A549 (cell line): ENCODE data around the gene NFIL3. TPM values are rescaled to one million over a fixed set of nuclear protein-coding genes. Genes with fewer than 3 reads are reported as not detected.

Source experiments
- ATAC-seq, 2 experiments: fragments of 200-7000 bp in 1 of 2; fragments of >200 bp in 1 of 2; cut with Nextera tagmentation in 1 of 2; cut with Tn5 transposase in 1 of 2; 3 replicates each; pipeline versions ENCODE4 v1.8.0 to v1.9.1; 2018 to 2020; ENCODE audit warnings: mild to moderate bottlenecking in 1 of 2, moderate library complexity in 1 of 2
- CTCF ChIA-PET: fragments of 300-600 bp; sonication (Branson Sonifier 250); formaldehyde crosslinking; extraction: SDS; loops from one replicate; lab custom pipeline; 2021; ENCODE audit warnings: antibody characterized with exemption, inconsistent platforms; lab: Yijun Ruan, JAX
- POLR2A ChIA-PET: fragments of 350-600 bp; formaldehyde crosslinking; extraction: SDS; loops from one replicate; lab custom pipeline; 2021; ENCODE audit warnings: antibody characterized with exemption, inconsistent platforms; lab: Yijun Ruan, JAX
- DNase-seq, 2 experiments: peaks; one replicate each; pipeline versions ENCODE4 v3.0.0 to v3.0.0-alpha.2; 2011 to 2016; ENCODE audit warnings: low read depth in 1 of 2, low spot score in 1 of 2
- FAIRE-seq: peaks from 2 replicates; lab custom pipeline; 2011; peaks lifted over from hg19 to GRCh38; lab: Jason Lieb, UNC
- H3K27ac ChIP-seq, 2 experiments: fragments of >200 bp; sonication (Bioruptor Twin); formaldehyde crosslinking; 3 replicates each; pipeline ENCODE4 v1.5.1; 2016 to 2017
- H3K4me1 ChIP-seq: fragments of >200 bp; sonication (Bioruptor Twin); formaldehyde crosslinking; 3 replicates; pipeline ENCODE4 v1.6.1; 2016
- H3K4me2 ChIP-seq: fragments of >200 bp; sonication (Bioruptor Twin); formaldehyde crosslinking; 3 replicates; pipeline ENCODE4 v1.6.1; 2016
- H3K4me3 ChIP-seq: fragments of >200 bp; sonication (Bioruptor Twin); formaldehyde crosslinking; 3 replicates; pipeline ENCODE4 v1.5.1; 2016
- H3K9me3 ChIP-seq: fragments of >200 bp; sonication (Bioruptor Twin); formaldehyde crosslinking; 3 replicates; pipeline ENCODE4 v1.6.1; 2016
- CBX8 ChIP-seq: fragments of 200-600 bp; sonication (generic); IDR thresholded peaks from 2 replicates; pipeline ENCODE4 v1.6.1; 2016
- CEBPB ChIP-seq, 2 experiments: fragments of >200 bp in 1 of 2; sonication (Bioruptor Twin) in 1 of 2; formaldehyde crosslinking in 1 of 2; IDR thresholded peaks; 2 replicates each; pipeline ENCODE4 v1.6.1; 2012 to 2016
- EHF ChIP-seq: fragments of 250-450 bp; sonication (Bioruptor Pico); IDR thresholded peaks from 2 replicates; pipeline ENCODE4 v1.5.0; 2020; ENCODE audit warnings: mild to moderate bottlenecking
- FOSB ChIP-seq: fragments of 250-450 bp; sonication (Bioruptor Pico); IDR thresholded peaks from 2 replicates; pipeline ENCODE4 v1.5.0; 2020; ENCODE audit warnings: mild to moderate bottlenecking, moderate library complexity
- GATA3 ChIP-seq: IDR thresholded peaks from 2 replicates; pipeline ENCODE4 v1.6.1; 2012; ENCODE audit warnings: borderline replicate concordance
- HOXB13 ChIP-seq: fragments of 250-450 bp; sonication (Bioruptor Pico); IDR thresholded peaks from 2 replicates; pipeline ENCODE4 v1.5.0; 2020; ENCODE audit warnings: low read depth, mild to moderate bottlenecking, moderate library complexity
- JUN ChIP-seq, 2 experiments: fragments of >200 bp; sonication (Bioruptor Twin); formaldehyde crosslinking; IDR thresholded peaks; 2 replicates in 1 of 2; 3 replicates in 1 of 2; pipeline ENCODE4 v1.6.1; 2016 to 2017
- KDM1A ChIP-seq: fragments of 200-600 bp; sonication (generic); IDR thresholded peaks from 2 replicates; pipeline ENCODE4 v1.6.1; 2016; ENCODE audit warnings: low read depth, mild to moderate bottlenecking
- KDM5A ChIP-seq: fragments of 200-600 bp; sonication (generic); IDR thresholded peaks from 2 replicates; pipeline ENCODE4 v1.6.1; 2016; ENCODE audit warnings: antibody characterized with exemption, mild to moderate bottlenecking
- MAZ ChIP-seq: fragments of 150-350 bp; IDR thresholded peaks from 2 replicates; pipeline ENCODE4 v1.6.1; 2014; ENCODE audit warnings: antibody characterized with exemption, low read depth, low read length, borderline replicate concordance
- NFE2L2 ChIP-seq: fragments of 150-350 bp; conservative IDR thresholded peaks from 2 replicates; pipeline ENCODE4 v1.6.1; 2014; ENCODE audit warnings: low read length
- NR3C1 ChIP-seq: fragments of >200 bp; sonication (Bioruptor Twin); formaldehyde crosslinking; IDR thresholded peaks from 3 replicates; pipeline ENCODE4 v1.6.1; 2017
- PBX3 ChIP-seq: IDR thresholded peaks from 2 replicates; pipeline ENCODE4 v1.6.1; 2012
- POLR2AphosphoS2 ChIP-seq: conservative IDR thresholded peaks from 2 replicates; pipeline ENCODE4 v1.6.1; 2012; ENCODE audit warnings: low read length, improper control_type of control experiment, inconsistent platforms
- RAD21 ChIP-seq, 2 experiments: fragments of >200 bp in 1 of 2; sonication (Bioruptor Twin) in 1 of 2; formaldehyde crosslinking in 1 of 2; IDR thresholded peaks in 1 of 2; conservative IDR thresholded peaks in 1 of 2; 2 replicates in 1 of 2; 3 replicates in 1 of 2; pipeline ENCODE4 v1.6.1; 2012 to 2018; ENCODE audit warnings: inconsistent platforms in 1 of 2
- REST ChIP-seq: fragments of 200-600 bp; sonication (generic); IDR thresholded peaks from 2 replicates; pipeline ENCODE4 v1.6.1; 2016; ENCODE audit warnings: antibody characterized with exemption, mild to moderate bottlenecking, moderate library complexity
- SREBF2 ChIP-seq: fragments of 450-650 bp; IDR thresholded peaks from 2 replicates; pipeline ENCODE4 v1.6.1; 2014; ENCODE audit warnings: mild to moderate bottlenecking, moderate library complexity
- TFCP2L1 ChIP-seq: fragments of 250-450 bp; sonication (Bioruptor Pico); IDR thresholded peaks from 2 replicates; pipeline ENCODE4 v1.5.0; 2021; ENCODE audit warnings: mild to moderate bottlenecking
- TP53 ChIP-seq: fragments of 250-450 bp; sonication (Bioruptor Pico); IDR thresholded peaks from 2 replicates; pipeline ENCODE4 v1.5.0; 2021; ENCODE audit warnings: mild to moderate bottlenecking, moderate library complexity
- ZC3H11A ChIP-seq: fragments of 450-650 bp; IDR thresholded peaks from 2 replicates; pipeline ENCODE4 v1.6.1; 2014; ENCODE audit warnings: antibody characterized with exemption, mild to moderate bottlenecking
- WGBS: methylation state at CpG from one replicate; pipeline ENCODE4 v1.1.6; 2017; ENCODE audit errors: missing lambda C conversion rate; 5-methylcytosine and 5-hydroxymethylcytosine counted together
- polyA plus RNA-seq, 4 experiments: library from polyadenylated mRNA; depleted of rRNA in 3 of 4; stranded (reverse); fragments of >200 nt; fragmentation: RNase III in 1 of 4; extraction: RNeasy Plus Mini Kit Qiagen cat#74134 plus additional on column Dnase treatment in 1 of 4; gene quantifications; 2 replicates in 3 of 4; 3 replicates in 1 of 4; pipeline ENCODE4 v1.2.3, GENCODE V29; 2011 to 2017
- TF ChIP-seq, protein P1 (sequence below): fragments of >200 bp; sonication (Bioruptor Twin); formaldehyde crosslinking; IDR thresholded peaks from 3 replicates; pipeline ENCODE4 v1.5.1; 2016
- TF ChIP-seq, protein P2 (sequence below): fragments of 150-350 bp; IDR thresholded peaks from 2 replicates; pipeline ENCODE4 v1.6.1; 2014; ENCODE audit warnings: low read depth, mild to moderate bottlenecking, low read length
- TF ChIP-seq, protein P3 (sequence below): IDR thresholded peaks from 2 replicates; pipeline ENCODE4 v1.6.1; 2012; ENCODE audit warnings: low read depth, borderline replicate concordance

The NFIL3 gene
- polyA plus RNA-seq, 2 of the 4 experiments (the other 2 are of a cell fraction), result 10.5 to 16.1 TPM

- TF ChIP-seq PBX3, result no peak
- TF ChIP-seq HOXB13 (CRISPR knock-in tag), result no peak
- TF ChIP-seq EHF, result no peak
- TF ChIP-seq CBX8, result no peak
- no peak for TF ChIP-seq NR3C1
- TF ChIP-seq, protein P1, sequence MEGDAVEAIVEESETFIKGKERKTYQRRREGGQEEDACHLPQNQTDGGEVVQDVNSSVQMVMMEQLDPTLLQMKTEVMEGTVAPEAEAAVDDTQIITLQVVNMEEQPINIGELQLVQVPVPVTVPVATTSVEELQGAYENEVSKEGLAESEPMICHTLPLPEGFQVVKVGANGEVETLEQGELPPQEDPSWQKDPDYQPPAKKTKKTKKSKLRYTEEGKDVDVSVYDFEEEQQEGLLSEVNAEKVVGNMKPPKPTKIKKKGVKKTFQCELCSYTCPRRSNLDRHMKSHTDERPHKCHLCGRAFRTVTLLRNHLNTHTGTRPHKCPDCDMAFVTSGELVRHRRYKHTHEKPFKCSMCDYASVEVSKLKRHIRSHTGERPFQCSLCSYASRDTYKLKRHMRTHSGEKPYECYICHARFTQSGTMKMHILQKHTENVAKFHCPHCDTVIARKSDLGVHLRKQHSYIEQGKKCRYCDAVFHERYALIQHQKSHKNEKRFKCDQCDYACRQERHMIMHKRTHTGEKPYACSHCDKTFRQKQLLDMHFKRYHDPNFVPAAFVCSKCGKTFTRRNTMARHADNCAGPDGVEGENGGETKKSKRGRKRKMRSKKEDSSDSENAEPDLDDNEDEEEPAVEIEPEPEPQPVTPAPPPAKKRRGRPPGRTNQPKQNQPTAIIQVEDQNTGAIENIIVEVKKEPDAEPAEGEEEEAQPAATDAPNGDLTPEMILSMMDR, result no peak
- no peak for TF ChIP-seq TP53
- TF ChIP-seq NFE2L2, result no peak
These were observed 40.1 kb downstream of the NFIL3 start (continued) for GRCh38 chr9:91383577-91383976.

DNA sequence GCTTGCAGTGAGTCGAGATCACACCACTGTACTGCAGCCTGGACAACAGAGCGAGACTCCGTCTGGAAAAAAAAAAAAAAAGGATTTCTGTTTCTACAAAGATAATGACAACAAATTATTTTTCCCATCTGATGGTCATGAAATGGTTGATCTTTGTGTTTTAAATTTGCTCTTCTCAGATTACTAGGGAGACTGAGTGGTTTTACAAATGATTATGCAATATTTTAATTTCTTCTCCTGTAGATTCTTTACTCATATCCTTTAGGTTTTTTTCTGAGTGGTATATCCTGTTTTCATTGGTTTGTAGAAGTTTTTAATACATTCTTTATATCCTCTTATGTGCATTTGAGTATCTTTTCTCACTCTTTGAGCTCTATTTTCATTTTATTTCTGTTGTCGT, 41.3 kb downstream of the NFIL3 start:
- FAIRE-seq (no peak), ATAC-seq (no peak), DNase-seq (no peak)
- WGBS, result 77% methylated on average over 4 of the region's 4 CpGs
- ChIA-PET CTCF (interaction anchor here (0.7 to 0.9 kb wide), 2 partner anchors 10 to 19 kb away, joined by 3 read pairs; no protein-coding TSS in a partner anchor), POLR2A (no interaction called here)
- no peak overlapping the region for H3K4me2 ChIP-seq
- H3K9me3 ChIP-seq, result no peaks in the 10 kb centered on the region
- no peak overlapping the region for H3K27ac ChIP-seq
- H3K4me3 ChIP-seq, result no peak overlapping the region
- no peaks in the 10 kb centered on the region for H3K4me1 ChIP-seq
- TF ChIP-seq, protein P2, sequence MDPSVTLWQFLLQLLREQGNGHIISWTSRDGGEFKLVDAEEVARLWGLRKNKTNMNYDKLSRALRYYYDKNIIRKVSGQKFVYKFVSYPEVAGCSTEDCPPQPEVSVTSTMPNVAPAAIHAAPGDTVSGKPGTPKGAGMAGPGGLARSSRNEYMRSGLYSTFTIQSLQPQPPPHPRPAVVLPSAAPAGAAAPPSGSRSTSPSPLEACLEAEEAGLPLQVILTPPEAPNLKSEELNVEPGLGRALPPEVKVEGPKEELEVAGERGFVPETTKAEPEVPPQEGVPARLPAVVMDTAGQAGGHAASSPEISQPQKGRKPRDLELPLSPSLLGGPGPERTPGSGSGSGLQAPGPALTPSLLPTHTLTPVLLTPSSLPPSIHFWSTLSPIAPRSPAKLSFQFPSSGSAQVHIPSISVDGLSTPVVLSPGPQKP, result no peak
- TF ChIP-seq KDM5A (no peak), CEBPB (IDR thresholded peaks at IDR 0.05) (no peak), SREBF2 (no peak), GATA3 (no peak), ZC3H11A (no peak), KDM1A (no peak), TFCP2L1 (CRISPR knock-in tag) (no peak), REST (no peak)
- TF ChIP-seq, all 56 proteins: peak for 0

GRCh38 chr9:91379426-91379825, 44.2 kb downstream of the NFIL3 start:
- no peak for TF ChIP-seq JUN (IDR thresholded peaks at IDR 0.05)
- no peak for TF ChIP-seq SREBF2
- TF ChIP-seq FOSB (CRISPR knock-in tag), result no peak
- no peak for TF ChIP-seq MAZ
- no peak for TF ChIP-seq RAD21 (conservative IDR thresholded peaks at IDR 0.05 in 1 of 2, IDR thresholded peaks at IDR 0.05 in 1 of 2)
- TF ChIP-seq, protein P3, sequence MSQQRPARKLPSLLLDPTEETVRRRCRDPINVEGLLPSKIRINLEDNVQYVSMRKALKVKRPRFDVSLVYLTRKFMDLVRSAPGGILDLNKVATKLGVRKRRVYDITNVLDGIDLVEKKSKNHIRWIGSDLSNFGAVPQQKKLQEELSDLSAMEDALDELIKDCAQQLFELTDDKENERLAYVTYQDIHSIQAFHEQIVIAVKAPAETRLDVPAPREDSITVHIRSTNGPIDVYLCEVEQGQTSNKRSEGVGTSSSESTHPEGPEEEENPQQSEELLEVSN, result no peak
- TF ChIP-seq TFCP2L1 (CRISPR knock-in tag), result no peak
- no peak for TF ChIP-seq POLR2AphosphoS2
- DNase-seq (no peak), ATAC-seq (no peak), FAIRE-seq (no peak)
- CTCF ChIA-PET, result interaction anchor here (1.0 kb wide), 1 partner anchor 18 kb away, joined by 3 read pairs; no protein-coding TSS in a partner anchor
- H3K9me3 ChIP-seq, result no peaks in the 10 kb centered on the region
- POLR2A ChIA-PET, result no interaction called here
- H3K27ac ChIP-seq, result no peak overlapping the region
- WGBS, result 43% methylated on average over 3 of the region's 3 CpGs
- no peaks in the 10 kb centered on the region for H3K4me1 ChIP-seq
- no peak overlapping the region for H3K4me2 ChIP-seq
- no peak overlapping the region for H3K4me3 ChIP-seq
